Posterior vena cava (tissue), 2 donors: ENCODE results near the gene ZFHX2. TPM values are rescaled to one million over a fixed set of nuclear protein-coding genes. Genes with fewer than 3 reads are reported as not detected.

Experiments
- DNase-seq: peaks from one replicate; pipeline ENCODE4 v3.0.0-alpha.2; 2020; ENCODE audit warnings: low spot score
- intact Hi-C, 2 donors: fragments of 100-400 bp; cut with DNase I; formaldehyde crosslinking; loops; one replicate each; pipeline versions ENCODE4 v1.14.1 to v1.14.2; 2022 to 2023
- total RNA-seq, 2 donors: library from RNA; stranded (reverse); fragmentation: NEBNext Ultra II Directional; extraction: Animal tissue kit (Norgen Biotek cat#: 25700); gene quantifications; one replicate each; pipeline ENCODE4 v1.2.1, GENCODE V29; 2021
- donor health status: DM: yes; HTN: yes; CAD: no.
- donor health status: DM: yes; HTN: yes; CAD: no.

The ZFHX2 gene
- total RNA-seq, 2 donors from 2014 or later: 2.3 to 2.4 TPM

DNA sequence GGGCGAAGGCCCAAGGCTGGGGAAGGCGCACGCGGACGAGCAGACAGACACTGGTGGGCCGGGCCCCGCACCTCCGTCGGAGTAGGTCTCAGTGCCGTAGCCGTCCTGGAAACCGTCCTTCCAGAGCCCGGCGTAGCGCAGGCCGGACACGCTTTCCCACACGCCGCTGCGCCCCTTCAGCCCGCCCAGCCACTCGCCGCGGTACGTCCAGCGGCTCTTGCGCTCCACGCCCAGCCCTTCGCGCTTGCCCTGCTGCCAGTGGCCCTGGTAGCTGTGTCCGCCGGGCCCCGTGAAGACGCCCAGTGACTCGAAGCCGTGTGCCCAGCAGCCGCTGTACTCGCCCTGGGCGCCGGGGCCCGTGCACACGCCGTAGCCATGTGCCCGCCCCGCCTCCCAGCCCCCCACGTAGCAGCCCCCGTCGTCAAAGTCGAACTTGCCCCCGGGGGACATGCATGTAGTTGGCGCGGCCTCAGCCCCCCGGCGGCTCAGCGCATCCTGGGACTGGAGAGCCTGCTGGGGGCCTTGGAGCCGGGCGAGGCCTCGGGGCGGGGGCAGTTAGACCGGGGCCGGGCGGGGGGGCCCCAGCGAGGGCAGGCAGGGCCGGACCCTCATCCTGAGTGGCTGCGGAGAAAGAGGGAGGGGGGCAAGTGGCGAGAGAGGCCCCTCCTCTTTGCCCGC is 25.6 kb upstream of the ZFHX2 start:
- intact Hi-C loops: no loop called here
- DNase-seq: peak; percentile 81

DNA sequence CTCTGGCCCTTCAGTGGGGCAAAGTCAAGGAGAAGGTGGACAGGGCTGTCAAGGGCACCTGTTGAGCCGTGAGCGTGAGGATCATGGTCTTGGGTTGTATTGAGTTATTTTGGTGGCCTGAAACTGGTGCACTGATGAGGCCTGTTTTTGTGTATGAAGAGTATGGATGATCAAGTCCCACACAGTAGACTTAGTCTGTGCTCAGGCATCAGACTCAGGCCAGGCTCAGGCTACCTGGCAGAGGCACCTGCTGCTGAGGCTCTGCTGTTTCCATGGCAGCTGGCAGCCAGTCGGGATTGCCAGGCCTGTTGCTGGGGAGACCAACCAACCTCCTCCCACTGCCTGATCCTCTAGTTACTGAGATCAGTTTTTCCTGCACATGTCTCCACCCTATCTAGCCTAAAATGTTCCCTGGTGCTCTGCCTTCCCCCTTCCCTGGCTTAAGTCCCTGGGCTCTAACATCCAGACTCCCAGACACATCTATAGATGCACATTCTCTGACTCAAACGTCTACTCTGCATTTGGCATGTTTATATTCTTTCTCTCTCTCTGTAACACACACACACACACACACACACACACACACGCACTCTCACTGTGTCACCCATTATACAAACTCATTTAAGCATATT is 21.9 kb upstream of the ZFHX2 start:
- peak; percentile 48 for DNase-seq

DNA sequence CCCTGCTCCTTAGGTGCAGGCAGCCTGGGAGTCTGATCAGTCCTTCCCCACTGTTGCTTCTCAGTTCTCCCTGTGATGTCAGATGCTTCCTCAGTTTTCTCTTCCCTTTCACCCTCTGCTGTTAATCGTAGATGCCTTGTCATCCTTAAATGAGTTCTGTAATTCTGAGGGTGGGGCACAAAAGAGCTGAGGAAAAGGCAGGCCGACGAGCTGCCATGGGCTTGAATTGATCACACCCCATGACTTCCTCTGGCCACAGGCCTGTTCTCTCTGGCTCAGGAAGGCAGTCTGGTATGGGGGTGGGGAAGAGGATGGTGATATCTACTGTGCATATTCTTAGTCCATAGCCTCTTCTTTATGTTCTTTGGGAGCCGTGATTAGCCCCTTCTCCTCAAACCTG is 21.3 kb upstream of the ZFHX2 start:
- peak; percentile 81 for DNase-seq
- intact Hi-C loops: no loop called here

More for the DNA sequence above, 21.9 kb upstream of the ZFHX2 start:
- intact Hi-C loops: no loop called here

DNA sequence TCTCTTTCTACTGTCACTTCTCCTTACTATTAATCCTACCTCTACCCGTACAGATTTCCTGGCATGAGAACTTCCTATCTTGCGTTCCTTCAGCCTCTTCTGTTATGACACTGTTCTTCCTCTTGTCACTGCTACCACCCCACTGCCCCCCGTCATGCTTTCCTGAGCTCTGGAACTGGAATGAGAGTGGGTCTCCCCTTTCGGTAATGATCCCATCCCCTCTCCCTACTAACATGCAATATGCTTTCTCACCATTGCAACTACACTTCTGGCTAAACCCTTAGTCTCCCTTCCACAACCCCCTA is 20.9 kb upstream of the ZFHX2 start:
- intact Hi-C loops: no loop called here
- no peak for DNase-seq

DNA sequence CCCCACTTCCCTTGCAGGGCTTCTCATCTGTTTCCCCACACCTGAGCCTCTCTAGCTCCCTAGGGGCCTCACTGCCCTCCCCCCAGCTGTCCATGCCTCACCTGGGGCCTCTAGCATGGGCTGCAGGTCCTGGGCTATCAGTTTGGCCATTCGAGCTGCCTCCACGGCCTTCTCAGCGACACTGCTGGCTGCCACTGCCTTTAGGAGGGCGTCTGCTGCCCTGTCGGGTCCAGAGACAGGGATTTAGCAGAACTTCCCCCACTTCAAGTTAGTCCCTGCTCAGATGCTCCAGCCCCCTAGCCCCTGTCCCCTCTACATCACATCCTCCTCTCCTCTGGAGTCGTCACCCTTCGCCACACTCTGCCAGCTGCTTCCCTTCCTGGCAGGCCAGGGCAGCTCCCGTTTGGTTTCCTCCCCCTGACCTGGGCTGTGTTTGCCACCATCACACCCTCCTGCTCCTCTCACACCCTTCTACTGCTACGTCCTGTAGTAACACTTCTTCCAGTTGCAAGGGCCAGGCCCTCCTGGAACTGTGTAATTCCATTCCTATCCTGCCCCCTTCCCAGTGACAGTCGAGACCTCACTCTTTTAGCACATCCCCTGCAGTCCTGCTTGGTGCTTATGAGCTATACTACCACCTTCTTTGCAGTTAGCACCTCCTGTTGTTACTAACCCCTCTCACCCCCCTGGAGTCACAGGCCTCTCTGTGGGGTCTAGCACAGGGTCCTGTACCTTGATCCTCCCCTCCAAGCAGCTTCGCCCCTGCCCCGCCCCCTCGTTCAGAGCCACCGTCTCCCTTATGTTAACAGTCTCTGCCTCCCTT is 20.3 kb upstream of the ZFHX2 start:
- intact Hi-C loops: no loop called here
- DNase-seq: peak; percentile 72

DNA sequence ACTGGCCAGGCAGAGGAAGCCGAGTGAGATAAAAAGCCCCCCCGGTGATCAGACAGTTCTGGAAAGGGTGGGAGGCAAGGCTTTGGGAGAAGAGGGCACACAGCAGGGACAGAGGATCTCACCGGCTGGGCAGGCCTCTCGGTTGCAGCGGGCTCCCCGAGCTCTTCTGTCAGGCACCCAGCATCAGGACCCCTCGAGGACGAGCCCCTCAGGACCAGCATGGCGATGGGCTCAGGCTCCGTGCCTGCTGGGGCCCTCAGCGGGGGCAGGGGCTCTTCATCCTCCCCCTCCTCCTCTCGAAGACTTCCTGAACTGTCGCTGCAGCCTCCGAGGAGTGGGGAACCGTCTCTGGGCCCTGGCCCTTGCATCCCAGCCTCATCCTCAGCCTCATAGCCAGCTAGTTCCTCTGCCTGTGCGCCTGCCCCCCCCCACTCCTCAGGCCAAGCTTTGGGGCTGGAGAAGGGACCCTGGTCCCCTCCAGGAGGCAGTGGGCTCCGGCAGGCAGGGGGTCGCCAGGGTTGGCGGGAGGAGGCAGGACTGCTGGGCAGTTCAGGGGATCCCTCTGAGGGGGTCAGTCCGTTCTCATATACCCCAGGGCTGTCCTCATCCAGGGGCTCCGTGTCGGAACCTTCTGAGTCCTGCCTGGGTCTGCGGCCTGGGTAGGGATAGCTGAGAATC is 19.4 kb upstream of the ZFHX2 start:
- intact Hi-C loops: no loop called here
- peak; percentile 68 for DNase-seq

DNA sequence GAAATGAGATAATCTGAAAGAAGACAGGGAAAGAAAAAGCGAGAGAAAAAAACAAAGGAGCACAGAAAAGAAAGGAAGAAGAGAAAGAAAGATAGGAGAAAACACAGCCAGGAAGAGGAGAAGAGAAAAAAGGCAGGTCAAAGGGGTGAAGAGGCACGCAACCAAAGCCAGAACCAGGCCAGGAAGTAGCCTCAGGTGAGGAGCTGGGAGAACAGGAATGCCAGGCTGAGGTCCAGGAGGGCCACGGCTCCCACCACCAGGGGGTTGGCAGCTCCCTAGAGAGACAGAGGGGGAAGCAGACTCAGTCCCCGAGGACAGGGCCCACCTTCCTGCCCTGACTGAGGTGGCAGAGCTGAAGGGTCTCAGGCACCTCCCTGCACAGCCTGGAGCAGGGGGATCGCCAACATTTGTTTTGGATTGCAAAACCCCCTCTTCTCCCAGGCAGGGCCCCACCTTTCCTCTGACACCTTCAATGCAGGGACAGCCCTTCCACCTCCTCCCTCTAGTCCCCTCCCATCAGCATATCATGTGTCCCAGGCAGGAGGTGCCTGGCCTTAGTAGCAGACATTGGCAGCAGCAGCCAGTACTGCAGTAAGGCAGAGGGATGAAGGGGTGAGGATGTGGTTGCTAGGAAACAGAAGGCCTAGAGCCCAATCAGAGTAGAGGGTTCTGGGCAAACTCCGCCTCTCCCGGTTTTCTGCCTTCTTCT is 18.0 kb upstream of the ZFHX2 start:
- peak; percentile 58 for DNase-seq
- intact Hi-C loops: loop anchor here in 1 of 2 donors (10.0 kb wide), 1 partner anchor 235 kb away; no protein-coding TSS in a partner anchor

DNA sequence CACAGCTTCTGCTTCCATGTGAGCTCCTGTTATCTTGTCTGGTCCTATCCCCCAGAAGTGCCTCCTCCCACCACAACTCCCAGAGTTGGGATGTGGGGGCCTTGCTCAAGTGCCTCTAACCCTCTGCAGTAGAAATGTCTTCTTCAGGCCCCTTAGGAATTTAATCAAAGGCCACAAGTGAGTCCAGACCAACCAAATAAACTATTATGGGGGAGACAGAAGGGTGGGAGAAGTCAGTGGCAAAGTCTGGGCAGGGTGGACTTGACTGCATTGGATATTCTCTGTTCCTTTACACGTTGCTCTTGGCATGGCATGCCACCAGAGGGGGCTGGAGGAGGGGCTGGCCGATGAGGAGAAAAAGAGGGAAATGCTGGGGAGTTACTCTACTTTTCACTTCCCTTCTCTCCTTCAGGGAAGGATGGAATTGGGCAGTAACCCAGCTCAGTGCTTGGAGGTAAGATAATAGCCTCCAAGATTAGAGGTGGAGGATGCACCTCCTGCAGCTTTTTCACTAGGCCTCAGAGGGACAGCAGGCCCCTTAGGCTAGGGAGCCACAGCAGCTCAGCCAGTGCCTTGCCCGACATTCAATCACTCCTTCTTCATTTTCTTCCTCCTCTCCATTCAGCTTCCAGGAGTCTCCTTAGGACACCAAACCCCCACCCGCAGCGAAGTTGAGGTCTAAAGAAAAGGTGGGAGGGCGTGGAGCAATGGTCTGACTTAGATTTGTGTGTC is 17.2 kb upstream of the ZFHX2 start:
- intact Hi-C loops: loop anchor here in 1 of 2 donors (10.0 kb wide), 1 partner anchor 234 kb away; no protein-coding TSS in a partner anchor
- DNase-seq: peak; percentile 69

DNA sequence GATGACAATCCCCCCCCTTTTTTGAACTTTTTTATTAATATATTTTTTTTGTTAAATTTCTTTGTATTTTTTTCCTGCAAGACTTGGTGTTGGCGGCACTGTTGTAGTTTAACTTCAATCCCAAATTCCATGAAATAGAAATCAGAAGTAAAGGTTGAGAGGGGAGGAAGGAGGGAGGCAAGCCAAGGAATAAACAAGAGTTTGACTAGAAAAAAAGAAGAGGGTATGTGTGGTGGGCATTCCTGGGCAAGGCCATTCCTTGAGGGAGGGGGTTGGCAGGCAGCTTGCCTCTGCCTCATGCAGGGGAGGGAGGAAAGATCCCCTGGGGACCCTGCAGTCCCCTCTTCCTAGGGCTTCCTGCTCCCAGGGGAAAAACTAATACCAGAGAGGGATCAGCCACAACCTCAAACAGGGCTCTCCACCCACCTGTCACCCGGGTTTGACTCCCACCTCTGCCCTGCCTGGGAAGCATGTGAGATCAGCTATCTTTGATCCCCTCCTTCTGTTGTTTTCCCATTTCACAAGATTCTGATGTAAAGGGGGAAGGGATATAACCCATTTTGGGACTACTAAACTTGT is 16.5 kb upstream of the ZFHX2 start:
- peak; percentile 44 for DNase-seq
- intact Hi-C loops: loop anchor here in 1 of 2 donors (10.0 kb wide), 1 partner anchor 233 kb away; no protein-coding TSS in a partner anchor

DNA sequence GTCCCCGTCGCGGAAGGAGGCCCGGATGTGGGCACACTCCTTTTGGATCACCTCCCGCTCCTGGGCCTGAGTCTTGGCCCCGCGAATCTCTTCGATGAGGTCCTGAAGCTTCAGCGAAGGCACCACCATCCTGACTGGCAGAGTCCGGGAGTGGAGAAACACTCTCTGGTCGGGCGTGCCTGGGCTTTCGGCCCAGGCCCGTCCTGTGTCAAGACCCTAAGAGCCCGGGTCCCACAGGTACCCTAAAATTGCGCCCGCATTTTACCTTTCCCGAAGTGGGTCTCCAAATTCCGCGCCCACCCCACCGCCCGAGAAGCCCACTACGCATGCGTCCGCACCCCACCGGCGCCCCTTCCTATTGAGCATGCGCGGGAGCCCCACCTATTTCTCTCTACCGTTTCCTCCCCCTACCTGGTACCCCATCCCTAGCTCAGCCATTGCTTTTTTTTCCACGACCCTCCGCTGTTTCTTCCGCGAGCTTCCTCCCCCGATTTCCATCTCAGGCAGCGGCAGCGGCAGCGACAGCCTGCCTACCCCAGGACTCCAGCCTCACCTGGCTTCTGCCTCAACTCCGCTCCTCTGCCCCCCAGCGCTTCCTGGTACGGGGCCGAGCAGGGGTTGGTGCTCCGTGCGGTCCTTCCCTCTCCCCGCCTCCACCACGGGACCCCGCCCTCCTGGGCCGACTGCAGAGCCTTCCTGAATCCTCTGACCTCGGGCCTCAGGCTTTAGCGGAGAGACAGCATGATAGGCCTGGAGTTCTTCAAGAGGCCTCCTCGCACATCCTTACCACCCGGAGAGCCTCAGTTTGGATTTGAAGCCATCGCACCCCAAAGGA is 15.8 kb upstream of the ZFHX2 start, which contains the start of gene AP1G2:
Gene AP1G2 (minus strand): TSS at position 606 of the 835 bp plus-strand sequence. CDS start 477 bp downstream, at position 129.
- intact Hi-C loops: loop anchor here in 1 of 2 donors (10.0 kb wide), 1 partner anchor 233 kb away; no protein-coding TSS in a partner anchor
- DNase-seq: peak; percentile 95

DNA sequence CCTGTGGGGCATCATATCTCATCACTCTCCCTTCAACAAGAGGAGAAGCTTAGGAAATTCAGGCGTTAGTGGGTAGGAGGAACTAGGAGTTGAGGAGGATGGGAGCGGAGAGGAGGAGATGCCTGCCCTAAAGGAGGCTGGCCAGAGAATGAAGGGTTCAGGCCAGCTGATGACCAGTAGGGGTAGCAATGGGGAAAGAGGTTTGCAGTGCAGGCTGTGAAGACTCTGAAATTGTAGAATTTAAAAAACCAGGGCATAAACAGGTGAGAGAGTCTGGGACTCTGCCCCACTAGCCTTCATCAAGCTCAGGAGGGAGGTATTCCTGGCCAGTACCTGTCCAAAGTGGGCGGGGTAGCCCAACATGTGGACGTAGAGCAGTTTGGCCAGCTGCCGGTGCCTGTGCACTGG is 15.2 kb upstream of the ZFHX2 start:
- intact Hi-C loops: loop anchor here in 1 of 2 donors (1.0 to 10.0 kb wide), 2 partner anchors 34 to 232 kb away; no protein-coding TSS in a partner anchor
- DNase-seq: peak; percentile 84

DNA sequence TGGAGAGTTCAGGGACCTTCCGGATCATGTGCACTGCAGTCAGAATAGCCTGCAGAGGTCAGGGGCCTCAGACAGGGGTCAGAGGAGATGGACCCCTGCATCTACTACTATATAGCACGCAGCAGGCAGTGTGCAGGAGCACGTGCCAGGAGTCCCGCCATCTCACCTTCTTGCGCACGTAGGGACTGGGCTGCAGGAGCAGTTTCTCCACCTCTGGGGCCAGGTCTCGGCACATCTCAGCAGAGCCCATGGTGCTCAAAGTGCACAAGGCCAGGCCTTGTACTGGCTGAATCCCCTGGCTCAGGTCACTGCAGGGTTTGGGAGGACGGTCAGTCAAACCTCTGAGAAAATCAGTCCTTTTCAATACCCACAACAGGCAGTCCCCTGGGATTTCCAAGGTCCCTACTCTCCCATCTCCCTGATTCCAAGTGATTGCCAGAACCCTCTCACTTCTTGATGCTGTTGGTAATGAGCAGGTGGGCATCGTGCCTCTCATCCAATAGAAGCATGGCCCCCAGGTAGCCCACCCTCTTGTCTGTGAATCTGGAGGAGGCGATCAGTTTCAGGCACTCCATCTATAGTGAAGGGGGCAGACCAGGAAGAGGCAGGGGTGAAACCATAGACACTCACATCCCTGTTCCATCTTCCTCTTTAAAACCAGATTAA is 14.7 kb upstream of the ZFHX2 start:
- intact Hi-C loops: loop anchor here in 1 of 2 donors (1.0 to 10.0 kb wide), 2 partner anchors 34 to 231 kb away; no protein-coding TSS in a partner anchor
- peak; percentile 50 for DNase-seq

DNA sequence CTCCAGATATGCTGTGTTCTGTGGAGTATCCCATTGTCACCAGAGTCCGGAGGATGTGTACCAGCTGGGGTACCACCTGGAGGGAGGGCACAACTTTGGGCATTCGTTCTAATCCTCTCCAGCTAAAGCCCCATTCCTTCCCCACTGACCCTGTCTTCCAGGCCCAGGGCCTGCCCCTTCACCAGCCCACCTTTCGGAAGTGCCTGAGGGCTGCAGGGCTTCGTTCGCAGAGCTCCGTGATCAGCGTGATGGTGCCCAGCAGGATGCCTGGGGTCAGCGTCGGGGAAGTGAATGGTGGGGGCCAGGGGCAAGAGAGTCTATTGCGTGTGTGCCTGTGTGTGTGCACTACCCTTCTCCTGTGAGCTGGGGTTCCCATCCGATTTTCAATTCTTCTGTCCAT is 14.1 kb upstream of the ZFHX2 start:
- intact Hi-C loops: loop anchor here in 1 of 2 donors (1.0 to 10.0 kb wide), 2 partner anchors 33 to 231 kb away; no protein-coding TSS in a partner anchor

DNA sequence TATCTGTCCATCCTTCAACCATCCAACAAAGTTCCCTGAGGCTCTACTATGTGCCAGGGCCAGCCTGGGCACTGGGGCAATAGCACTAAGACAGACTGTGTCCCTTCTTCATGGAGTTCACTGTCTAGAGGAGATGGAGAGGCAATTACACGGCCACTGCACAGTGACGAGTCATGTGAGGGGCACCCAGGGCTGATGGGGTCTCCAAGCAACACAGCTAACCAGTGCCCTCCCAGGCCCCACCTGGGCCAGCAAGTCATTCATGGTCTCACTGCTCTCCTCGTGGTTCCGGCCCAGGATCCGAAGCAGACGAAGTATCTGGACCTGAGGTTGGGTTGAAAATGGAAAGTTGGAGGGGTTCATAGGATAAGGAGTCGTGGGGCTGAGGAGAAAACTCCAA is 13.3 kb upstream of the ZFHX2 start:
- DNase-seq: peak; percentile 69
- intact Hi-C loops: loop anchor here in 1 of 2 donors (10.0 kb wide), 1 partner anchor 230 kb away; no protein-coding TSS in a partner anchor

More for the DNA sequence above, 14.1 kb upstream of the ZFHX2 start:
- peak; percentile 73 for DNase-seq

DNA sequence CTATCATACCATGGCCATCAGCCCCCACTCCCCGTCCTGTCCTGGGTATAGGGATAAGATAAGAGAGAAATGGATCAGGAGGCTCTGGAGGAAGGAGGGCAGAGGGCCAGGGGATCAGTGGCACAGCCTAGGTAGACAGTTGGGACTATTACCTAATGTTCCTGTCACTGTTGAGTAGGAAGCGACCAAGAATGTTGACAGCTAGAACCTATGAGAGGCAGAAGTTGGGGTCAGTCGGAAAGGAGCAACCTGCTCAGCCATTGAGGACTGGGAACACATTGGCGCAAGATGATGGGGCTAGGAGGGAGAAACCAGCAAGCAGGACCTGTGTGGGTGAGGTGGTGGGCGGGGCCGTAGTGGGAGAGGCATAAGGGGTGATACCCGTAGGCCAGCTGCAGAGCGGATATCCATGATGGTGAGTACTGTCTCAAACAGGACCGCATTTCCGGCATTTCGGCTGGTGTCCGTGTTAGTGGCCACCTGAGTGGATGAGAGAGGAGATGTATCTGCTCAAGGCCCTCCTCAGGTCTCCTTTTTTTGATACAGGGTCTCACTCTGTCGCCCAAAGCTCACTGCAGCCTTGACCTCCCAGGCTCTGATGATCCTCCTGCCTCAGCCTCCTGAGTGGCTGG is 12.7 kb upstream of the ZFHX2 start:
- intact Hi-C loops: loop anchor here in 1 of 2 donors (10.0 kb wide), 1 partner anchor 229 kb away; no protein-coding TSS in a partner anchor
- DNase-seq: peak; percentile 72
